Endothelial cell (in vitro differentiated cells): Measurements from ENCODE around the gene SIRPA. TPM values are rescaled to one million over a fixed set of nuclear protein-coding genes. Genes with fewer than 3 reads are reported as not detected.
A peak's percentile ranks its signal among the peaks of the same experiment; 100 is the strongest.

Source experiments
- DNase-seq: peaks from one replicate; pipeline ENCODE4 v3.0.0; 2021; ENCODE audit warnings: low spot score
- H3K27ac Mint-ChIP-seq: one replicate; pipeline ENCODE4 v1.8.0; 2021; ENCODE audit warnings: mixed read lengths, inconsistent platforms; ENCODE audit not compliant: unreplicated experiment
- H3K27me3 Mint-ChIP-seq: one replicate; pipeline ENCODE4 v1.8.0; 2021; ENCODE audit warnings: mild to moderate bottlenecking, moderate library complexity, mixed read lengths, inconsistent platforms; ENCODE audit not compliant: unreplicated experiment
- H3K36me3 Mint-ChIP-seq: one replicate; pipeline ENCODE4 v1.8.0; 2021; ENCODE audit warnings: mild to moderate bottlenecking, low read depth, mixed read lengths, inconsistent platforms; ENCODE audit not compliant: unreplicated experiment
- H3K4me1 Mint-ChIP-seq: one replicate; pipeline ENCODE4 v1.8.0; 2021; ENCODE audit warnings: mild to moderate bottlenecking, mixed read lengths, inconsistent platforms; ENCODE audit not compliant: unreplicated experiment
- H3K4me3 Mint-ChIP-seq: one replicate; pipeline ENCODE4 v1.8.0; 2021; ENCODE audit warnings: mild to moderate bottlenecking, mixed read lengths, inconsistent platforms; ENCODE audit not compliant: unreplicated experiment
- H3K9me3 Mint-ChIP-seq: one replicate; pipeline ENCODE4 v1.8.0; 2021; ENCODE audit warnings: mixed read lengths, inconsistent platforms; ENCODE audit not compliant: unreplicated experiment
- CTCF ChIP-seq: fragments of 200-600 bp; sonication (generic); IDR thresholded peaks from one replicate; pipeline ENCODE4 v1.5.0; 2021; ENCODE audit warnings: antibody characterized with exemption; ENCODE audit not compliant: unreplicated experiment
- total RNA-seq: library from RNA; stranded (reverse); fragmentation: NEBNext Ultra II Directional; extraction: Animal tissue kit (Norgen Biotek cat#: 25700); gene quantifications from one replicate; pipeline ENCODE4 v1.2.1, GENCODE V29; 2021; ENCODE audit not compliant: unreplicated experiment

Gene SIRPA
- total RNA-seq, 1 donor from 2014 or later = 132 TPM

DNA sequence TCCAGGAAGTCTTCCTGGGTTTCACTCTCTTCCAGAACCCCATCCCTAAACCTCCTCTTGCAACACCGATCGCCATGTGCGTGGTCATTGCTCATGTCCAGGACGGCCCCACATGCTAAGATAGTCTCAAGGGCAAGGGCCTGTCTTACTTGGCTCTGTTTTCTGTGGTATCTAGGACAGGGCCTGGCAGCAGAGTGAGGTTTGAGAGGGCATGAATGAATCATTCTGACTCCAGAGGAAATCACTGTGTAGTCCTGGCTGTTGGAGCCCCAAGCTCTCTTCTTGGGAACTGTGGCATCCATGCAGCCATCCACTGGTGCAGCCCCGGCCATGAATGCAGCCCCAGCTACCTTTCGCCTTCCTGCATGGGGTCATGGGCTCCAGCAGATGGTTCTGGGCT lies 12.4 kb downstream of the SIRPA start:
- Mint-ChIP-seq H3K4me3 (no peak overlapping the region), H3K4me1 (peaks cover 48% of the 10 kb centered on the region), H3K27me3 (peaks cover 7% of the 10 kb centered on the region), H3K9me3 (no peaks in the 10 kb centered on the region), H3K27ac (no peak overlapping the region), H3K36me3 (peaks cover 32% of the 10 kb centered on the region)
- no peak for TF ChIP-seq CTCF
- no peak for DNase-seq

GRCh38 chr20:1908191-1908590 lies 13.0 kb downstream of the SIRPA start:
- peak overlapping the region; percentile 34 for H3K27ac Mint-ChIP-seq
- H3K27me3 Mint-ChIP-seq = peaks cover 7% of the 10 kb centered on the region
- peaks cover 46% of the 10 kb centered on the region for H3K4me1 Mint-ChIP-seq
- H3K36me3 Mint-ChIP-seq = peaks cover 35% of the 10 kb centered on the region
- no peak for TF ChIP-seq CTCF
- no peak overlapping the region for H3K4me3 Mint-ChIP-seq
- H3K9me3 Mint-ChIP-seq = no peaks in the 10 kb centered on the region
- DNase-seq = no peak

- peaks cover 7% of the 10 kb centered on the region for H3K27me3 Mint-ChIP-seq
- no peak for DNase-seq
- H3K4me3 Mint-ChIP-seq = no peak overlapping the region
- no peaks in the 10 kb centered on the region for H3K9me3 Mint-ChIP-seq
- peaks cover 42% of the 10 kb centered on the region for H3K4me1 Mint-ChIP-seq
- TF ChIP-seq CTCF = no peak
- no peak overlapping the region for H3K27ac Mint-ChIP-seq
- peaks cover 29% of the 10 kb centered on the region for H3K36me3 Mint-ChIP-seq
Observed at GRCh38 chr20:1909097-1909496, 13.9 kb downstream of the SIRPA start.

DNA sequence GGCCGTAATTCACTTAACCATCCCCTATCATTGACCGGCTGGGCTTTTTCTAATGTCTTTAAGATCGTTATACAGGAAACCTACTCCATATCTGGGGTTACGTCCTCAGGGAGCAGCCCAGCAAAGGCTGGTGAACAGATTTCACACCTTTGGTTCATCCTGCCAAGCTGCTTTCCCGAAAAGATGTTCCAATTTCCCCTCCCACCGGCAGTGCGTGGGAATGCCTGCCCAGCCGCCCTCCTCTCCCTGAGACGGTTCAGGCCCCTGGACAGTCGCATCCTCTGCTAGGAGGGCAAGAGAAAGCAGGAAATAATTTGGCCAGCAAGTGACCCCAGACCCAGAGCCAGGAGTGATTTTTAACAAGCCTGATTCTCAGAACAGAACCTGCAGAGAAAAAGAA lies 16.3 kb downstream of the SIRPA start:
- no peak for TF ChIP-seq CTCF
- DNase-seq = no peak
- peaks cover 24% of the 10 kb centered on the region for H3K36me3 Mint-ChIP-seq
- H3K27ac Mint-ChIP-seq = no peak overlapping the region
- peaks cover 2% of the 10 kb centered on the region for H3K27me3 Mint-ChIP-seq
- H3K9me3 Mint-ChIP-seq = no peaks in the 10 kb centered on the region
- H3K4me1 Mint-ChIP-seq = peaks cover 23% of the 10 kb centered on the region
- H3K4me3 Mint-ChIP-seq = no peak overlapping the region

DNA sequence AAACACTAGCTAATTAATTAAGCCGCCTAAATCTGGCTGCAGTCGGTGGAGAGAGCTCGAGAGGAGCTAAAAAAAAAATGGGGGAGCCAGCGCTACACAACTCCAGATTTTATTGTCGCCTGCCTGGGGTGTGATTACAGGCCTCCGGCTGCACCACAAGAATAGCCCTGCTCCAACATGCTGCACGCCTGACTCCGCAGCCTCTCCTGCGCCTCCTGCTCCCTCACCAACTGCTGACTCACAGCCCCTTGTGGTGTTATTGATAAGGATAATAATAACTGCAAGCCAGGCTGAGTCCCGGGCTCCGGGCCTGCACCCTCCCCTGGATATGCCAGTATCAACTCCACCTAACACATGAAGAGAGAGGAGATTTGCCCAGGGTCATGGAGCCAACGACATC lies 16.8 kb downstream of the SIRPA start:
- no peak overlapping the region for H3K4me3 Mint-ChIP-seq
- H3K9me3 Mint-ChIP-seq = no peaks in the 10 kb centered on the region
- H3K4me1 Mint-ChIP-seq = peaks cover 23% of the 10 kb centered on the region
- H3K27ac Mint-ChIP-seq = no peak overlapping the region
- DNase-seq = no peak
- TF ChIP-seq CTCF = no peak
- H3K27me3 Mint-ChIP-seq = peaks cover 1% of the 10 kb centered on the region
- peaks cover 26% of the 10 kb centered on the region for H3K36me3 Mint-ChIP-seq
